H1 (cell line): ENCODE measurements around the gene KRTAP10-3. TPM values are rescaled to one million over a fixed set of nuclear protein-coding genes. Genes with fewer than 3 reads are reported as not detected.

Source experiments
- GABPA ChIP-seq: IDR thresholded peaks from 2 replicates; pipeline ENCODE4 v1.6.1; 2011; ENCODE audit warnings: mild to moderate bottlenecking, low read length, moderate library complexity, borderline replicate concordance; ENCODE audit not compliant: insufficient read depth
- KDM5A ChIP-seq: fragments of 200-600 bp; IDR thresholded peaks from 2 replicates; pipeline ENCODE4 v1.7.1; 2012; ENCODE audit warnings: mild to moderate bottlenecking, low read length, inconsistent platforms, mixed read lengths
- NRF1 ChIP-seq: IDR thresholded peaks from 2 replicates; pipeline ENCODE4 v1.6.1; 2011; ENCODE audit warnings: mild to moderate bottlenecking, low read depth, low read length, improper control_type of control experiment
- POLR2AphosphoS5 ChIP-seq: IDR thresholded peaks from 2 replicates; pipeline ENCODE4 v1.6.1; 2011; ENCODE audit warnings: low read depth, low read length
- SP4 ChIP-seq: IDR thresholded peaks from 2 replicates; pipeline ENCODE4 v1.6.1; 2012; ENCODE audit warnings: low read length, inconsistent platforms
- ZNF274 ChIP-seq: IDR thresholded peaks from 2 replicates; pipeline ENCODE4 v1.7.0; 2012; ENCODE audit warnings: low read length, borderline replicate concordance; ENCODE audit errors: extremely low read depth
- polyA plus RNA-seq, 7 experiments: library from polyadenylated mRNA; depleted of rRNA in 3 of 7; stranded (reverse) in 5 of 7; unstranded in 2 of 7; fragments of >200 nt in 5 of 7; fragments of 200-250 nt in 2 of 7; gene quantifications; 1 replicate in 5 of 7; 2 replicates in 1 of 7; 4 replicates in 1 of 7; pipeline versions ENCODE4 v1.2.1 to v1.2.3, GENCODE V29; 2011 to 2013; ENCODE audit warnings: missing spikeins in 2 of 7, mixed read lengths in 2 of 7
- total RNA-seq: library from RNA; stranded (reverse); fragmentation: NEBNext Ultra II Directional; extraction: Animal tissue kit (Norgen Biotek cat#: 25700); gene quantifications from 2 replicates; pipeline ENCODE4 v1.2.1, GENCODE V29; 2021
- TF ChIP-seq, protein P1 (sequence below), 3 experiments: IDR thresholded peaks; 1 replicate in 2 of 3; 2 replicates in 1 of 3; pipeline versions ENCODE4 v1.5.1 to v1.6.1; 2011; ENCODE audit warnings: low read length in 3 of 3, mild to moderate bottlenecking in 3 of 3, inconsistent platforms in 2 of 3, low read depth in 1 of 3, moderate library complexity in 1 of 3; ENCODE audit not compliant: insufficient read depth in 1 of 3; ENCODE audit errors: control extremely low read depth in 1 of 3

KRTAP10-3 gene
- total and polyA plus RNA-seq, 2 of the 8 experiments (the other 6 are each of a cell fraction or from before 2014, with no cell fraction given) = not detected

DNA sequence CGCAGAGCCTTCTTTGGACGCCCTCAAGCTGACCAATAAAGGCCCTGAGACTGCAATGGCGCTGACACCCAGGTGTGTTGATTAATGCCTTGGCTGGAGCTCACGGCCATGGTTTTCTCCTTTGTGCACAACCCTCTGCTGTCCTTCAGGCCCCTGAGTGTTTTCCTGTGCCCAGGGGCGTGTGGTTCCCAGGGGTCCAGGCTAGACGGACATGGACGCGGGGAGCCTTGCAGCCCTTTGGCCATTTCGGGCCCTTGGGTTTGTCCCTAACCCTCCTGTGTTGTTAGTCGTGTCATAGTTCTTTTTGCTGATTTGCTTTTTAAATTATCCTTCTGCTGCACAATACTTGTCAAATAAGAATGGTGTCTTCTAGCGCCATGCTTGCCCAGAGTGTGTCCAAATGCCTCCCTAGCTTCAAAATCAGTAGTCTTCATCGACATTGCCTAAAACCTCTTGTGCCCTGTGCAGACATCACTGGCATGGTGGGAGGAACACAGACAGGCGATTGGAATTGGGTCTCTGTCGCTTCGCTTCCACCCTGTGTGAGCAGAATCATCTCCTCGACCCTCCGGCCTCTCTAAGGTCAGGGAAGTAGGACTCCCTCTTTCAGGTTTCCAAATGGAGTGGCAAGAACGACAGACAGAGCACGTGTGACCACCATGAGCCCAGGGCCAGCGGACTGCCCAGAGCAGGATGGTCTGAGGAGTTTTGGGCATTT is 16.9 kb upstream of the KRTAP10-3 start (continued):
- TF ChIP-seq, protein P1, sequence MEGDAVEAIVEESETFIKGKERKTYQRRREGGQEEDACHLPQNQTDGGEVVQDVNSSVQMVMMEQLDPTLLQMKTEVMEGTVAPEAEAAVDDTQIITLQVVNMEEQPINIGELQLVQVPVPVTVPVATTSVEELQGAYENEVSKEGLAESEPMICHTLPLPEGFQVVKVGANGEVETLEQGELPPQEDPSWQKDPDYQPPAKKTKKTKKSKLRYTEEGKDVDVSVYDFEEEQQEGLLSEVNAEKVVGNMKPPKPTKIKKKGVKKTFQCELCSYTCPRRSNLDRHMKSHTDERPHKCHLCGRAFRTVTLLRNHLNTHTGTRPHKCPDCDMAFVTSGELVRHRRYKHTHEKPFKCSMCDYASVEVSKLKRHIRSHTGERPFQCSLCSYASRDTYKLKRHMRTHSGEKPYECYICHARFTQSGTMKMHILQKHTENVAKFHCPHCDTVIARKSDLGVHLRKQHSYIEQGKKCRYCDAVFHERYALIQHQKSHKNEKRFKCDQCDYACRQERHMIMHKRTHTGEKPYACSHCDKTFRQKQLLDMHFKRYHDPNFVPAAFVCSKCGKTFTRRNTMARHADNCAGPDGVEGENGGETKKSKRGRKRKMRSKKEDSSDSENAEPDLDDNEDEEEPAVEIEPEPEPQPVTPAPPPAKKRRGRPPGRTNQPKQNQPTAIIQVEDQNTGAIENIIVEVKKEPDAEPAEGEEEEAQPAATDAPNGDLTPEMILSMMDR (IDR thresholded peaks at IDR 0.05; ENCODE audit: control extremely low read depth in 1 of 3, insufficient read depth in 1 of 3, low read depth in 1 of 3, low read length in 3 of 3) = no peak
- no peak for TF ChIP-seq GABPA
- no peak for TF ChIP-seq POLR2AphosphoS5
- TF ChIP-seq KDM5A = no peak
- no peak for TF ChIP-seq ZNF274
- no peak for TF ChIP-seq SP4
- TF ChIP-seq NRF1 = no peak
- TF ChIP-seq, all 59 proteins: peak for 0
